ENCODE results near the gene TMED6.

DNA sequence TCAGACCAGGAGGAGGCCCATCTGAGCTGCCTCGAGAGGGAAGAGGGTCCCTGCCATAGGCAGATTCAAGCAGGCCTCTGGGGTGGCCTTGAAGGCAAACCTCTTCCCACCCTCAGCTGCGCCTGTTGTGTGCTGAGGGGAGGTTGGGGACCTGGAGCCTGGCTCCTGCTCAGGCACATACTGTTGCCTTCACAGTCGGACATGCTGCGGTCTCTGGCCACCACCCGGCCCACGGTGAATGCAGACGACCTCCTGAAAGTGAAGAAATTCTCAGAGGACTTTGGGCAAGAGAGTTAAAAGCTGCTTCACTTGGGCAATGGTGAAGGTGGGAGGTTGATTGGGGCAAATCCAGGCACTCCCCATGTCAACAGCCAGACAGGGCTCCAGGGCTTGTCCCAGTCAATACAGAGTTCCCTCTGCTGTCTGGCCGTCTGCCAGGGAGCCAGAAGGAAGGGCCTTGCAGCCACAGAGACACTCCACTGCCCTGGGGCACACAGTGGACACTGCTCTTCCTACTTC lies 27.5 kb downstream of the TMED6 start:
- TF ChIP-seq, protein P1, sequence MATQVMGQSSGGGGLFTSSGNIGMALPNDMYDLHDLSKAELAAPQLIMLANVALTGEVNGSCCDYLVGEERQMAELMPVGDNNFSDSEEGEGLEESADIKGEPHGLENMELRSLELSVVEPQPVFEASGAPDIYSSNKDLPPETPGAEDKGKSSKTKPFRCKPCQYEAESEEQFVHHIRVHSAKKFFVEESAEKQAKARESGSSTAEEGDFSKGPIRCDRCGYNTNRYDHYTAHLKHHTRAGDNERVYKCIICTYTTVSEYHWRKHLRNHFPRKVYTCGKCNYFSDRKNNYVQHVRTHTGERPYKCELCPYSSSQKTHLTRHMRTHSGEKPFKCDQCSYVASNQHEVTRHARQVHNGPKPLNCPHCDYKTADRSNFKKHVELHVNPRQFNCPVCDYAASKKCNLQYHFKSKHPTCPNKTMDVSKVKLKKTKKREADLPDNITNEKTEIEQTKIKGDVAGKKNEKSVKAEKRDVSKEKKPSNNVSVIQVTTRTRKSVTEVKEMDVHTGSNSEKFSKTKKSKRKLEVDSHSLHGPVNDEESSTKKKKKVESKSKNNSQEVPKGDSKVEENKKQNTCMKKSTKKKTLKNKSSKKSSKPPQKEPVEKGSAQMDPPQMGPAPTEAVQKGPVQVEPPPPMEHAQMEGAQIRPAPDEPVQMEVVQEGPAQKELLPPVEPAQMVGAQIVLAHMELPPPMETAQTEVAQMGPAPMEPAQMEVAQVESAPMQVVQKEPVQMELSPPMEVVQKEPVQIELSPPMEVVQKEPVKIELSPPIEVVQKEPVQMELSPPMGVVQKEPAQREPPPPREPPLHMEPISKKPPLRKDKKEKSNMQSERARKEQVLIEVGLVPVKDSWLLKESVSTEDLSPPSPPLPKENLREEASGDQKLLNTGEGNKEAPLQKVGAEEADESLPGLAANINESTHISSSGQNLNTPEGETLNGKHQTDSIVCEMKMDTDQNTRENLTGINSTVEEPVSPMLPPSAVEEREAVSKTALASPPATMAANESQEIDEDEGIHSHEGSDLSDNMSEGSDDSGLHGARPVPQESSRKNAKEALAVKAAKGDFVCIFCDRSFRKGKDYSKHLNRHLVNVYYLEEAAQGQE (IDR thresholded peaks at IDR 0.05; ENCODE audit: low read depth), result no peak
- no peak for TF ChIP-seq YY1 (IDR thresholded peaks at IDR 0.05; ENCODE audit: low read depth)
- no peak for TF ChIP-seq FOXM1 (IDR thresholded peaks at IDR 0.05; ENCODE audit: borderline replicate concordance, low read depth)
- TF ChIP-seq, protein P2, sequence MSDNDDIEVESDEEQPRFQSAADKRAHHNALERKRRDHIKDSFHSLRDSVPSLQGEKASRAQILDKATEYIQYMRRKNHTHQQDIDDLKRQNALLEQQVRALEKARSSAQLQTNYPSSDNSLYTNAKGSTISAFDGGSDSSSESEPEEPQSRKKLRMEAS (IDR thresholded peaks at IDR 0.05), result no peak
- TF ChIP-seq CEBPB (IDR thresholded peaks at IDR 0.05), result no peak
- no peak for TF ChIP-seq NFIC (IDR thresholded peaks at IDR 0.05)
- no peak for TF ChIP-seq RAD21 (IDR thresholded peaks at IDR 0.05; ENCODE audit: low read depth)
- no peak for TF ChIP-seq EP300 (IDR thresholded peaks at IDR 0.05; ENCODE audit: borderline replicate concordance)
- TF ChIP-seq TCF12 (IDR thresholded peaks at IDR 0.05; ENCODE audit: low read depth), result no peak
- TF ChIP-seq TAF1 (IDR thresholded peaks at IDR 0.05; ENCODE audit: low read depth), result no peak
- TF ChIP-seq TEAD4 (IDR thresholded peaks at IDR 0.05), result no peak
